Erythroblast (primary cell): ENCODE results near the gene EFNA2.

ENCODE experiments used
- GATA1 ChIP-seq: IDR thresholded peaks from 2 replicates; pipeline ENCODE4 v1.6.1; 2011; ENCODE audit warnings: low read depth, mild to moderate bottlenecking, control low read depth, low read length, moderate library complexity
- POLR2A ChIP-seq: IDR thresholded peaks from 2 replicates; pipeline ENCODE4 v1.6.1; 2011; ENCODE audit warnings: mild to moderate bottlenecking, low read length

- TF ChIP-seq POLR2A (no peak), GATA1 (no peak)
These were observed 49.1 kb upstream of the EFNA2 start for GRCh38 chr19:1236576-1236975.
